Right lobe of liver (tissue), 6 donors: Measurements from ENCODE around the gene SLC13A1. TPM values are rescaled to one million over a fixed set of nuclear protein-coding genes. Genes with fewer than 3 reads are reported as not detected.

Experiments used
- ATAC-seq, 4 donors: fragments of 200-7000 bp; cut with Tn5 transposase; one replicate each; pipeline ENCODE4 v1.9.1; 2020; ENCODE audit warnings: mild to moderate bottlenecking in 4 of 4, moderate library complexity in 4 of 4
- DNase-seq, 3 donors: peaks; one replicate each; pipeline ENCODE4 v3.0.0-alpha.2; 2020
- H3K27ac ChIP-seq, 3 donors: fragments of 200-600 bp; one replicate each; pipeline ENCODE4 v1.8.0; 2022
- H3K27me3 ChIP-seq, 2 donors: fragments of 200-600 bp; one replicate each; pipeline ENCODE4 v1.8.0; 2022
- H3K36me3 ChIP-seq, 4 donors: fragments of 200-600 bp; sonication (generic) in 1 of 4; one replicate each; pipeline versions ENCODE4 v1.5.1 to v1.8.0; 2017 to 2022; ENCODE audit warnings: control low read depth in 1 of 4
- H3K4me1 ChIP-seq, 4 donors: fragments of 200-600 bp; sonication (generic) in 1 of 4; one replicate each; pipeline versions ENCODE4 v1.5.1 to v1.8.0; 2017 to 2022; ENCODE audit warnings: control low read depth in 1 of 4
- H3K4me3 ChIP-seq, 3 donors: fragments of 200-600 bp; one replicate each; pipeline ENCODE4 v1.8.0; 2022
- H3K9me3 ChIP-seq, 4 donors: fragments of 200-600 bp; sonication (generic) in 1 of 4; one replicate each; pipeline versions ENCODE4 v1.5.1 to v1.8.0; 2017 to 2022; ENCODE audit warnings: control low read depth in 1 of 4
- CTCF ChIP-seq, 4 donors: fragments of 200-600 bp in 3 of 4; fragments of 450-650 bp in 1 of 4; IDR thresholded peaks; one replicate each; pipeline versions ENCODE4 v1.5.1 to v1.8.0; 2016 to 2022; ENCODE audit warnings: antibody characterized with exemption in 4 of 4, mild to moderate bottlenecking in 2 of 4
- POLR2A ChIP-seq: fragments of 450-650 bp; IDR thresholded peaks from one replicate; pipeline ENCODE4 v1.6.1; 2017; ENCODE audit warnings: antibody characterized with exemption, mild to moderate bottlenecking
- WGBS: methylation state at CpG from one replicate; pipeline ENCODE4 v1.1.6; 2018; ENCODE audit warnings: low coverage, low lambda C conversion rate; ENCODE audit not compliant: insufficient coverage; ENCODE audit errors: missing lambda C conversion rate; 5-methylcytosine and 5-hydroxymethylcytosine counted together
- intact Hi-C, 2 donors: fragments of 100-400 bp; cut with DNase I; formaldehyde crosslinking; loops; one replicate each; pipeline versions ENCODE4 v1.11.2 to v1.14.1; 2022
- total RNA-seq, 6 experiments: library from RNA; depleted of rRNA in 2 of 6; stranded (reverse); fragments of >200 nt in 2 of 6; fragmentation: NEBNext Ultra II Directional in 3 of 6; extraction: Animal tissue kit (Norgen Biotek cat#: 25700) in 3 of 6; gene quantifications; one replicate each; pipeline versions ENCODE4 v1.1.0 to v1.2.4, GENCODE V29; 2016 to 2023
- donor health status: DM: no; HTN: yes; CAD: no.
- donor health status: DM: no; HTN: no; CAD: no.
- donor health status: DM: no; HTN: no; CAD: no.
- donor health status: DM: no; HTN: yes; CAD: no.
- donor health status: DM: no; HTN: yes; CAD: no.

Gene SLC13A1
- total RNA-seq, 6 experiments from 2014 or later, result not detected

GRCh38 chr7:123190109-123190831 lies 9.5 kb downstream of the SLC13A1 start:
- WGBS, result 63% methylated on average over 2 of the region's 2 CpGs

GRCh38 chr7:123185756-123186155 lies 14.0 kb downstream of the SLC13A1 start:
- no peaks in the 10 kb centered on the region for H3K27me3 ChIP-seq
- no peaks in the 10 kb centered on the region for H3K9me3 ChIP-seq
- no peak for DNase-seq
- H3K36me3 ChIP-seq, result no peaks in the 10 kb centered on the region
- TF ChIP-seq POLR2A, result no peak
- H3K4me1 ChIP-seq, result no peaks in the 10 kb centered on the region
- intact Hi-C loops, result no loop called here
- no peak overlapping the region for H3K4me3 ChIP-seq
- no peak overlapping the region for H3K27ac ChIP-seq
- 23% methylated on average over 3 of the region's 3 CpGs for WGBS
- ATAC-seq, result no peak

More at GRCh38 chr7:123190109-123190831, 9.5 kb downstream of the SLC13A1 start:
- TF ChIP-seq POLR2A, result no peak
- TF ChIP-seq CTCF (IDR thresholded peaks at IDR 0.05), result no peak
- no peaks in the 10 kb centered on the region for H3K36me3 ChIP-seq
- DNase-seq (no peak), ATAC-seq (peak in 1 of 4 donors; percentile 37)
- intact Hi-C loops, result no loop called here
- H3K27ac ChIP-seq, result no peak overlapping the region
- no peaks in the 10 kb centered on the region for H3K4me1 ChIP-seq
- no peak overlapping the region for H3K4me3 ChIP-seq
- no peaks in the 10 kb centered on the region for H3K9me3 ChIP-seq
- H3K27me3 ChIP-seq, result no peaks in the 10 kb centered on the region

GRCh38 chr7:123184271-123184670 lies 15.5 kb downstream of the SLC13A1 start:
- Histone ChIP-seq H3K9me3 (no peaks in the 10 kb centered on the region), H3K4me3 (no peak overlapping the region), H3K4me1 (no peaks in the 10 kb centered on the region), H3K27ac (no peak overlapping the region), H3K27me3 (no peaks in the 10 kb centered on the region), H3K36me3 (no peaks in the 10 kb centered on the region)
- intact Hi-C loops, result no loop called here
- DNase-seq, result no peak
- TF ChIP-seq POLR2A (no peak), CTCF (IDR thresholded peaks at IDR 0.05) (no peak)
- ATAC-seq, result no peak

- TF ChIP-seq CTCF (IDR thresholded peaks at IDR 0.05), result no peak
- TF ChIP-seq POLR2A, result no peak
- intact Hi-C loops, result no loop called here
- DNase-seq (no peak), ATAC-seq (no peak)
- no peak overlapping the region for H3K27ac ChIP-seq
- 55% methylated on average over 2 of the region's 2 CpGs for WGBS
- H3K4me1 ChIP-seq, result no peaks in the 10 kb centered on the region
- H3K27me3 ChIP-seq, result no peaks in the 10 kb centered on the region
- no peaks in the 10 kb centered on the region for H3K9me3 ChIP-seq
- H3K4me3 ChIP-seq, result no peak overlapping the region
- H3K36me3 ChIP-seq, result no peaks in the 10 kb centered on the region
Measured at GRCh38 chr7:123183431-123183830, 16.3 kb downstream of the SLC13A1 start.

- H3K9me3 ChIP-seq, result no peaks in the 10 kb centered on the region
- intact Hi-C loops, result no loop called here
- no peak for TF ChIP-seq POLR2A
- TF ChIP-seq CTCF (IDR thresholded peaks at IDR 0.05), result no peak
- no peaks in the 10 kb centered on the region for H3K27me3 ChIP-seq
- no peak overlapping the region for H3K4me3 ChIP-seq
- DNase-seq (no peak), ATAC-seq (no peak)
- peaks cover 0 to 8% (median 0%) of the 10 kb centered on the region in 4 donors for H3K4me1 ChIP-seq
- no peaks in the 10 kb centered on the region for H3K36me3 ChIP-seq
- no peak overlapping the region for H3K27ac ChIP-seq
Measured at GRCh38 chr7:123177442-123177841, 22.3 kb downstream of the SLC13A1 start.
